IPS DF 6.9 (cell line): ENCODE measurements around the gene PPM1J.
"Not testable (repeated sequence)": the region's sequence is repeated elsewhere in the genome, so short reads cannot be mapped to it uniquely, and the experiment has no call there.

Experiments
- DNase-seq: peaks from one replicate; pipeline ENCODE4 v3.0.0-alpha.2; 2013; ENCODE audit warnings: low read depth, low spot score
- H3K27ac ChIP-seq: one replicate; pipeline ENCODE4 v1.5.1; 2013; ENCODE audit warnings: low read length, control low read depth
- H3K27me3 ChIP-seq: 2 replicates; pipeline ENCODE4 v1.6.1; 2013; ENCODE audit warnings: mild to moderate bottlenecking, low read length; ENCODE audit not compliant: control insufficient read depth, insufficient read depth
- H3K36me3 ChIP-seq: 2 replicates; pipeline ENCODE4 v1.6.1; 2013; ENCODE audit warnings: low read length; ENCODE audit not compliant: control insufficient read depth, insufficient read depth
- H3K4me1 ChIP-seq: 2 replicates; pipeline ENCODE4 v1.6.1; 2013; ENCODE audit warnings: low read length; ENCODE audit not compliant: control insufficient read depth, insufficient read depth
- H3K4me3 ChIP-seq: 2 replicates; pipeline ENCODE4 v1.5.1; 2013; ENCODE audit warnings: mild to moderate bottlenecking, low read length
- H3K9me3 ChIP-seq: 2 replicates; pipeline ENCODE4 v1.6.1; 2013; ENCODE audit warnings: low read length, inconsistent platforms; ENCODE audit not compliant: control insufficient read depth, insufficient read depth
- WGBS: extraction: QIAGEN DNeasy Blood & Tissue Kit; methylation state at CpG from one replicate; pipeline ENCODE4 v1.1.7; 2013; ENCODE audit warnings: mixed read lengths, missing lambda C conversion rate; ENCODE audit not compliant: insufficient read length, insufficient coverage; 5-methylcytosine and 5-hydroxymethylcytosine counted together

PPM1J gene

GRCh38 chr1:112721294-112721693 is 6.2 kb upstream of the PPM1J start:
- not testable (repeated sequence) for H3K27ac ChIP-seq, H3K36me3 ChIP-seq, H3K9me3 ChIP-seq, DNase-seq, H3K4me3 ChIP-seq, H3K27me3 ChIP-seq, H3K4me1 ChIP-seq
- WGBS = no CpG with 5 or more reads among the region's 2 CpGs

- Histone ChIP-seq H3K36me3 (no peaks in the 10 kb centered on the region), H3K9me3 (no peaks in the 10 kb centered on the region), H3K4me3 (no peak overlapping the region), H3K4me1 (peaks cover 7% of the 10 kb centered on the region), H3K27me3 (no peaks in the 10 kb centered on the region; the same call in 1 of the 2 replicates), H3K27ac (no peak overlapping the region)
- no peak for DNase-seq
- no CpG with 5 or more reads among the region's 3 CpGs for WGBS
These were observed 5.7 kb upstream of the PPM1J start for GRCh38 chr1:112720800-112721199.

GRCh38 chr1:112719706-112720105 is 4.6 kb upstream of the PPM1J start:
- H3K27me3 ChIP-seq = no peaks in the 10 kb centered on the region; the same call in 1 of the 2 replicates
- H3K27ac ChIP-seq = no peak overlapping the region
- WGBS = no CpG with 5 or more reads among the region's 2 CpGs
- H3K36me3 ChIP-seq = no peaks in the 10 kb centered on the region
- no peaks in the 10 kb centered on the region for H3K9me3 ChIP-seq
- no peak for DNase-seq
- H3K4me3 ChIP-seq = no peak overlapping the region
- peaks cover 7% of the 10 kb centered on the region for H3K4me1 ChIP-seq

- H3K27me3 ChIP-seq = no peaks in the 10 kb centered on the region; the same call in 1 of the 2 replicates
- H3K9me3 ChIP-seq = no peaks in the 10 kb centered on the region
- peaks cover 7% of the 10 kb centered on the region for H3K4me1 ChIP-seq
- H3K27ac ChIP-seq = no peak overlapping the region
- no CpG with 5 or more reads among the region's 44 CpGs for WGBS
- no peak overlapping the region for H3K4me3 ChIP-seq
- H3K36me3 ChIP-seq = no peaks in the 10 kb centered on the region
- no peak for DNase-seq
These were observed 3.7 kb upstream of the PPM1J start for GRCh38 chr1:112718691-112719418.

GRCh38 chr1:112717263-112717873 is 2.2 kb upstream of the PPM1J start:
- Histone ChIP-seq H3K27ac (no peak overlapping the region), H3K4me1 (peaks cover 7% of the 10 kb centered on the region), H3K36me3 (no peaks in the 10 kb centered on the region), H3K4me3 (no peak overlapping the region), H3K27me3 (no peaks in the 10 kb centered on the region; the same call in 1 of the 2 replicates), H3K9me3 (no peaks in the 10 kb centered on the region)
- no CpG with 5 or more reads among the region's 2 CpGs for WGBS
- no peak for DNase-seq

GRCh38 chr1:112716133-112716720 is 1.1 kb upstream of the PPM1J start:
- Histone ChIP-seq H3K4me1 (peaks cover 13% of the 10 kb centered on the region), H3K4me3 (no peak overlapping the region; the same call in 1 of the 2 replicates), H3K27me3 (no peaks in the 10 kb centered on the region; the same call in 1 of the 2 replicates), H3K27ac (no peak overlapping the region), H3K9me3 (no peaks in the 10 kb centered on the region), H3K36me3 (no peaks in the 10 kb centered on the region)
- no CpG with 5 or more reads among the region's 13 CpGs for WGBS
- peak; percentile 96 for DNase-seq

- Histone ChIP-seq H3K4me1 (peaks cover 13% of the 10 kb centered on the region), H3K9me3 (no peaks in the 10 kb centered on the region), H3K27me3 (no peaks in the 10 kb centered on the region; the same call in 1 of the 2 replicates), H3K27ac (no peak overlapping the region), H3K36me3 (peaks cover 4% of the 10 kb centered on the region; the same call in 1 of the 2 replicates), H3K4me3 (peak overlapping the region; percentile 74)
- WGBS = no CpG with 5 or more reads among the region's 86 CpGs
- DNase-seq = no peak
These were observed 544 bp downstream of the PPM1J start for GRCh38 chr1:112714313-112715263.

- H3K27me3 ChIP-seq = no peaks in the 10 kb centered on the region; the same call in 1 of the 2 replicates
- peaks cover 13% of the 10 kb centered on the region for H3K4me1 ChIP-seq
- H3K36me3 ChIP-seq = peaks cover 4% of the 10 kb centered on the region; the same call in 1 of the 2 replicates
- no CpG with 5 or more reads among the region's 14 CpGs for WGBS
- DNase-seq = no peak
- H3K4me3 ChIP-seq = peak overlapping the region; percentile 74; the same call in 1 of the 2 replicates
- H3K27ac ChIP-seq = no peak overlapping the region
- no peaks in the 10 kb centered on the region for H3K9me3 ChIP-seq
These were observed 1.4 kb downstream of the PPM1J start for GRCh38 chr1:112713466-112714312.

- H3K9me3 ChIP-seq = no peaks in the 10 kb centered on the region
- DNase-seq = no peak
- H3K4me1 ChIP-seq = peaks cover 13% of the 10 kb centered on the region
- no peak overlapping the region for H3K4me3 ChIP-seq
- no peak overlapping the region for H3K27ac ChIP-seq
- H3K27me3 ChIP-seq = no peaks in the 10 kb centered on the region; the same call in 1 of the 2 replicates
- WGBS = no CpG with 5 or more reads among the region's 9 CpGs
- peaks cover 4% of the 10 kb centered on the region; the same call in 1 of the 2 replicates for H3K36me3 ChIP-seq
These were observed 2.4 kb downstream of the PPM1J start for GRCh38 chr1:112712701-112713128.
